ENCODE results near the gene TOP2B. TPM values are rescaled to one million over a fixed set of nuclear protein-coding genes. Genes with fewer than 3 reads are reported as not detected.

Gene TOP2B
- 76.4 and 77.0 TPM in 2 replicates for total RNA-seq (2014; rRNA removed; shearing (Covaris generic))

GRCh38 chr3:25664812-25665314, at the start of gene TOP2B:
TSS of gene TOP2B (minus strand) at chr3:25664907. CDS start at chr3:25664297, 610 bp downstream.
- H3K4me1 ChIP-seq (replicated peaks) = peaks cover 12% of the 10 kb centered on the region
- H3K4me3 ChIP-seq = peak within 1 kb of the TSS; percentile 95
- no peaks in the 10 kb centered on the region for H3K27me3 ChIP-seq (replicated peaks)
- H3K27ac ChIP-seq = peak within 1 kb of the TSS; percentile 90
- DNase-seq (ENCODE audit: low read depth in 1 of 2, low spot score in 2 of 2) = peak; percentile 93 to 95
- H3K36me3 ChIP-seq = peaks cover 8% of the 10 kb centered on the region
- H3K9me3 ChIP-seq (replicated peaks) = 0 out of 2 replicates have a peak, but pooled peaks cover 3% of the 10 kb centered on the region

GRCh38 chr3:25713341-25713985, 48.8 kb upstream of the TOP2B start:
- DNase-seq (ENCODE audit: low read depth in 1 of 2, low spot score in 2 of 2) = no peak
- no peaks in the 10 kb centered on the region for H3K36me3 ChIP-seq
- H3K27ac ChIP-seq = no peak overlapping the region
- no peaks in the 10 kb centered on the region for H3K4me1 ChIP-seq (replicated peaks)
- H3K27me3 ChIP-seq (replicated peaks) = no peaks in the 10 kb centered on the region
- no peaks in the 10 kb centered on the region for H3K9me3 ChIP-seq (replicated peaks)
- no peak overlapping the region for H3K4me3 ChIP-seq

GRCh38 chr3:25711090-25711489, 46.4 kb upstream of the TOP2B start:
- Histone ChIP-seq H3K4me1 (replicated peaks) (no peaks in the 10 kb centered on the region), H3K27ac (no peak overlapping the region), H3K9me3 (replicated peaks) (no peaks in the 10 kb centered on the region), H3K27me3 (replicated peaks) (no peaks in the 10 kb centered on the region), H3K36me3 (no peaks in the 10 kb centered on the region), H3K4me3 (no peak overlapping the region)
- no peak for DNase-seq (ENCODE audit: low read depth in 1 of 2, low spot score in 2 of 2)

GRCh38 chr3:25708036-25708435, 43.3 kb upstream of the TOP2B start:
- Histone ChIP-seq H3K4me1 (replicated peaks) (no peaks in the 10 kb centered on the region), H3K27me3 (replicated peaks) (no peaks in the 10 kb centered on the region), H3K36me3 (no peaks in the 10 kb centered on the region), H3K4me3 (no peak overlapping the region), H3K27ac (no peak overlapping the region), H3K9me3 (replicated peaks) (no peaks in the 10 kb centered on the region)
- no peak for DNase-seq (ENCODE audit: low read depth in 1 of 2, low spot score in 2 of 2)

GRCh38 chr3:25707268-25707926, 42.7 kb upstream of the TOP2B start:
- H3K9me3 ChIP-seq (replicated peaks) = no peaks in the 10 kb centered on the region
- no peaks in the 10 kb centered on the region for H3K4me1 ChIP-seq (replicated peaks)
- no peak for DNase-seq (ENCODE audit: low read depth in 1 of 2, low spot score in 2 of 2)
- no peaks in the 10 kb centered on the region for H3K27me3 ChIP-seq (replicated peaks)
- no peak overlapping the region for H3K27ac ChIP-seq
- H3K36me3 ChIP-seq = no peaks in the 10 kb centered on the region
- no peak overlapping the region for H3K4me3 ChIP-seq

- Histone ChIP-seq H3K9me3 (replicated peaks) (no peaks in the 10 kb centered on the region), H3K4me3 (no peak overlapping the region), H3K27ac (no peak overlapping the region), H3K4me1 (replicated peaks) (no peaks in the 10 kb centered on the region), H3K36me3 (no peaks in the 10 kb centered on the region), H3K27me3 (replicated peaks) (no peaks in the 10 kb centered on the region)
- no peak for DNase-seq (ENCODE audit: low read depth in 1 of 2, low spot score in 2 of 2)
Measured at GRCh38 chr3:25706213-25706612, 41.5 kb upstream of the TOP2B start.

GRCh38 chr3:25697553-25697952, 32.8 kb upstream of the TOP2B start:
- Histone ChIP-seq H3K4me3 (no peak overlapping the region), H3K36me3 (no peaks in the 10 kb centered on the region), H3K27me3 (replicated peaks) (no peaks in the 10 kb centered on the region), H3K27ac (no peak overlapping the region), H3K9me3 (replicated peaks) (no peaks in the 10 kb centered on the region), H3K4me1 (replicated peaks) (no peaks in the 10 kb centered on the region)
- no peak for DNase-seq (ENCODE audit: low read depth in 1 of 2, low spot score in 2 of 2)

GRCh38 chr3:25695731-25696420, 31.2 kb upstream of the TOP2B start:
- H3K27ac ChIP-seq = no peak overlapping the region
- no peaks in the 10 kb centered on the region for H3K9me3 ChIP-seq (replicated peaks)
- H3K4me1 ChIP-seq (replicated peaks) = no peaks in the 10 kb centered on the region
- H3K36me3 ChIP-seq = no peaks in the 10 kb centered on the region
- no peak for DNase-seq (ENCODE audit: low read depth in 1 of 2, low spot score in 2 of 2)
- H3K4me3 ChIP-seq = no peak overlapping the region
- H3K27me3 ChIP-seq (replicated peaks) = no peaks in the 10 kb centered on the region

- no peaks in the 10 kb centered on the region for H3K9me3 ChIP-seq (replicated peaks)
- H3K4me3 ChIP-seq = no peak overlapping the region
- no peaks in the 10 kb centered on the region for H3K36me3 ChIP-seq
- no peaks in the 10 kb centered on the region for H3K4me1 ChIP-seq (replicated peaks)
- H3K27me3 ChIP-seq (replicated peaks) = no peaks in the 10 kb centered on the region
- DNase-seq (ENCODE audit: low read depth in 1 of 2, low spot score in 2 of 2) = no peak
- no peak overlapping the region for H3K27ac ChIP-seq
Measured at GRCh38 chr3:25693238-25693637, 28.5 kb upstream of the TOP2B start.

- H3K27ac ChIP-seq = no peak overlapping the region
- H3K4me1 ChIP-seq (replicated peaks) = no peaks in the 10 kb centered on the region
- no peaks in the 10 kb centered on the region for H3K27me3 ChIP-seq (replicated peaks)
- H3K4me3 ChIP-seq = no peak overlapping the region
- no peak for DNase-seq (ENCODE audit: low read depth in 1 of 2, low spot score in 2 of 2)
- no peaks in the 10 kb centered on the region for H3K9me3 ChIP-seq (replicated peaks)
- no peaks in the 10 kb centered on the region for H3K36me3 ChIP-seq
Measured at GRCh38 chr3:25692341-25692740, 27.6 kb upstream of the TOP2B start.

GRCh38 chr3:25690768-25691533, 26.2 kb upstream of the TOP2B start:
- H3K4me1 ChIP-seq (replicated peaks) = no peaks in the 10 kb centered on the region
- H3K36me3 ChIP-seq = no peaks in the 10 kb centered on the region
- no peak for DNase-seq (ENCODE audit: low read depth in 1 of 2, low spot score in 2 of 2)
- no peaks in the 10 kb centered on the region for H3K9me3 ChIP-seq (replicated peaks)
- H3K27ac ChIP-seq = no peak overlapping the region
- no peaks in the 10 kb centered on the region for H3K27me3 ChIP-seq (replicated peaks)
- H3K4me3 ChIP-seq = no peak overlapping the region

- no peak overlapping the region for H3K4me3 ChIP-seq
- no peak for DNase-seq (ENCODE audit: low read depth in 1 of 2, low spot score in 2 of 2)
- H3K27ac ChIP-seq = no peak overlapping the region
- no peaks in the 10 kb centered on the region for H3K4me1 ChIP-seq (replicated peaks)
- no peaks in the 10 kb centered on the region for H3K9me3 ChIP-seq (replicated peaks)
- H3K36me3 ChIP-seq = no peaks in the 10 kb centered on the region
- no peaks in the 10 kb centered on the region for H3K27me3 ChIP-seq (replicated peaks)
Measured at GRCh38 chr3:25689226-25689625, 24.5 kb upstream of the TOP2B start.

- Histone ChIP-seq H3K9me3 (replicated peaks) (no peaks in the 10 kb centered on the region), H3K4me1 (replicated peaks) (no peaks in the 10 kb centered on the region), H3K27ac (no peak overlapping the region), H3K36me3 (no peaks in the 10 kb centered on the region), H3K4me3 (no peak overlapping the region), H3K27me3 (replicated peaks) (no peaks in the 10 kb centered on the region)
- no peak for DNase-seq (ENCODE audit: low read depth in 1 of 2, low spot score in 2 of 2)
Measured at GRCh38 chr3:25687742-25688141, 23.0 kb upstream of the TOP2B start.
